ENCODE data around the gene RTN4IP1.

DNA sequence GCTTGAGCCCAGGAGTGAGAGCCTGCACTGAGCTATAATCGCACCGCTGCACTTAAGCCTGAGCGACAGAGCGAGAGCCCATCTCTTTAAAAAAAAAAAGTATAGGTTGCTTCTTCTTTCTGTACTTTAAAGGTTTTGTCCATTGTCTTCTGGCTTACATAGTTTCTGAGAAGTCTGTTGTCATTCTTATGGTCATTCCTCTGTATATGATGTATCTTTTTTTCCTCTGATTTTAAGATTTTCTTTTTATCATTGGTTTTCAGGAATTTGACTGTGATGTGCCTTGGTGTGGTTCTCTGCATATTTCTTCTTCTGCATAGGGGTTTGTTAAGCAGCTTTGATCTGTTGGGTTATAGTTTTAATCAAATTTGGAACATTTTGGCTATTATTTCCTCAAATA is 29.2 kb upstream of the RTN4IP1 start:
- TF ChIP-seq MXD4 (CRISPR knock-in tag; IDR thresholded peaks at IDR 0.05), result no peak
- TF ChIP-seq RBFOX2 (IDR thresholded peaks at IDR 0.05; ENCODE audit: low read depth, low read length), result no peak
- no peak for TF ChIP-seq ZNF121 (CRISPR knock-in tag; IDR thresholded peaks at IDR 0.05)
- TF ChIP-seq JARID2 (CRISPR knock-in tag; IDR thresholded peaks at IDR 0.05; ENCODE audit: insufficient replicate concordance), result no peak
- TF ChIP-seq, protein P1, sequence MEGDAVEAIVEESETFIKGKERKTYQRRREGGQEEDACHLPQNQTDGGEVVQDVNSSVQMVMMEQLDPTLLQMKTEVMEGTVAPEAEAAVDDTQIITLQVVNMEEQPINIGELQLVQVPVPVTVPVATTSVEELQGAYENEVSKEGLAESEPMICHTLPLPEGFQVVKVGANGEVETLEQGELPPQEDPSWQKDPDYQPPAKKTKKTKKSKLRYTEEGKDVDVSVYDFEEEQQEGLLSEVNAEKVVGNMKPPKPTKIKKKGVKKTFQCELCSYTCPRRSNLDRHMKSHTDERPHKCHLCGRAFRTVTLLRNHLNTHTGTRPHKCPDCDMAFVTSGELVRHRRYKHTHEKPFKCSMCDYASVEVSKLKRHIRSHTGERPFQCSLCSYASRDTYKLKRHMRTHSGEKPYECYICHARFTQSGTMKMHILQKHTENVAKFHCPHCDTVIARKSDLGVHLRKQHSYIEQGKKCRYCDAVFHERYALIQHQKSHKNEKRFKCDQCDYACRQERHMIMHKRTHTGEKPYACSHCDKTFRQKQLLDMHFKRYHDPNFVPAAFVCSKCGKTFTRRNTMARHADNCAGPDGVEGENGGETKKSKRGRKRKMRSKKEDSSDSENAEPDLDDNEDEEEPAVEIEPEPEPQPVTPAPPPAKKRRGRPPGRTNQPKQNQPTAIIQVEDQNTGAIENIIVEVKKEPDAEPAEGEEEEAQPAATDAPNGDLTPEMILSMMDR (CRISPR knock-in tag; IDR thresholded peaks at IDR 0.05), result no peak
- TF ChIP-seq HNRNPK (IDR thresholded peaks at IDR 0.05; ENCODE audit: low read depth, low read length, poor library complexity, severe bottlenecking), result no peak
- no peak for TF ChIP-seq MAZ (IDR thresholded peaks at IDR 0.05; ENCODE audit: borderline replicate concordance, low read depth, low read length)
- TF ChIP-seq MAZ (CRISPR knock-in tag; IDR thresholded peaks at IDR 0.05; ENCODE audit: low read depth), result no peak
- no peak for TF ChIP-seq KDM1A (CRISPR knock-in tag; IDR thresholded peaks at IDR 0.05)
- TF ChIP-seq ELF4 (CRISPR knock-in tag; IDR thresholded peaks at IDR 0.05; ENCODE audit: borderline replicate concordance), result no peak

All from HepG2 (cell line).